ENCODE measurements around the gene PLA2G2F.

DNA sequence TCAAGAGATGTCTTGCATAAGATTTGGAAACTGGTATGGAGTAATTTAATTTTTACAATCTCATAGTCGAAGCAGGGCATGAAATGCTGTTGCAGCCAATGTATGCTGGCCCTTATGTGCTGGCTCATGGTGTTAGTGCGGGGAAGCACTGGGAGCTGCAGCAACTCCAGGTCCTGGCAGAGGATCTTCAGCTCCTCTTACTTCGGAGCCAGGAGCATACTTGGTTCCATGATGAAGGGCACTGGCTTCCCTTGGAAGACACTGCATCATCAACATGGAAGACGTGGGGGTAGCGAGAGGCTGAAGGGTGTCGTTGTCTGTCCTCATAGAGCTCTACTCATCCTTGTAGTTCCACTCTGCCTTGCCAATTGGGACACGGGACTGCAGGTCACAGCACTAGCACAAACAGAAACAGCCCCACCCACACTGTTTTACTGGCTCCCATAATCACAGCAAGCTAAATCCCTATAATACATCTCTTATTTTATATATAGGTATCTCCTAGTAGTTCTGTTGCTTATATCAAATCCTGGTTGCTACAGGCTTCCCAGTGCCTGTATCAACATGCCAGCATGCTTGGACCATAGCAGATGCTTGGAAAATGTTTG is 42.2 kb upstream of the PLA2G2F start:
- TF ChIP-seq FOXM1 (IDR thresholded peaks at IDR 0.05; ENCODE audit: borderline replicate concordance) (no peak), ELF4 (IDR thresholded peaks at IDR 0.05) (no peak), SP1 (IDR thresholded peaks at IDR 0.05) (no peak), PKNOX1 (IDR thresholded peaks at IDR 0.05) (no peak), BHLHE40 (IDR thresholded peaks at IDR 0.05; ENCODE audit: borderline replicate concordance) (no peak), SUZ12 (IDR thresholded peaks at IDR 0.05) (no peak), HDGF (IDR thresholded peaks at IDR 0.05; ENCODE audit: borderline replicate concordance) (no peak), FOXA1 (IDR thresholded peaks at IDR 0.05) (no peak), ARNT (IDR thresholded peaks at IDR 0.05) (no peak), LEF1 (IDR thresholded peaks at IDR 0.05; ENCODE audit: borderline replicate concordance) (no peak), TARDBP (IDR thresholded peaks at IDR 0.05) (no peak), NFRKB (IDR thresholded peaks at IDR 0.05) (no peak), FOXK2 (IDR thresholded peaks at IDR 0.05) (no peak), CTBP1 (IDR thresholded peaks at IDR 0.05; ENCODE audit: borderline replicate concordance) (no peak)

All from HEK293T (cell line).